ENCODE results near the gene PLCXD1. TPM values are rescaled to one million over a fixed set of nuclear protein-coding genes. Genes with fewer than 3 reads are reported as not detected.

The PLCXD1 gene
- total RNA-seq, 1 experiment from 2014 or later, result 8.7 TPM

DNA sequence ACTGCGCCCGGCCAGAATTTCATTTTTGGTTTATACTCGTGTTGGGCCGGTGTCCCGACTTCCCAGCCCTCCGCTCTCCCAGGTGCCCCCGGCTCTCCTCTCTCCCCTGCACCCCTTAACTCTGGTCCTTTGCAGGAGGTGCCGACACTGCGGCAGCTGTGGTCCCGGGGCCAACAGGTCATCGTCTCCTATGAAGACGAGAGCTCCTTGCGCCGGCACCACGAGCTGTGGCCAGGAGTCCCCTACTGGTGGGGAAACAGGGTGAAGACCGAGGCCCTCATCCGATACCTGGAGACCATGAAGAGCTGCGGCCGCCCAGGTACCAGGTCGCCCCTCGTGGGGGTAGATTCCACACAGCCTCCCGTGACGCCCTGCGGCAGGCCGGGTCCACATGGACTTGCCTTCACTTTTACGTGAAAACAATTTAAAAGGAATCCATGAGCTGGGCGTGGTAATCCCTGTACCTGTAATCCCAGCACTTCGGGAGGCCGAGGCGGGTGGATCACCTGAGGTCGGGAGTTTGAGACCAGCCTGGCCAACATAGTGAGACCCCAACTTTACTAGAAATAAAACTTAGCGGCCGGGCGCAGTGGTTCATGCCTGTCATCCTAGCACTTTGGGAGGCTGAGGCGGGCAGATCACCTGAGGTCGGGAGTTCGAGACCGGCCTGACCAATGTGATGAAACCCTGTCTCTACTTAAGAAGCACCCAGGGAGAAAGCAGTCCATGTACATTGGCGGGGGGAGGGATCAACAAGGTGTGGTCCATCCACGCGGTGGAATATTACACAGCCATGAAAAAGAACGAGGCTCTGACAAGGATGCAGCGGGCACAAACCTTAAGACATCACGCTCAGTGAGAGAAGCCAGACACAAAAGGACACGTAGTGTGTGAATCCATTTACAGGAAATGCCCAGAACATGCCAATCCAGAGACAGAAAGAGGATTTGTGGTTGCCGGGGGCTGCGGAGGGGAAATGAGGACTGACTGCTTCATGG, 12.0 kb downstream of the PLCXD1 start:
- Histone ChIP-seq H3K4me2 (no peak overlapping the region), H3K27me3 (ENCODE audit: insufficient read depth, low read depth) (no peaks in the 10 kb centered on the region), H3K27ac (no peak overlapping the region), H3K4me1 (replicated peaks; ENCODE audit: insufficient read depth) (no peaks in the 10 kb centered on the region), H2AFZ (no peak overlapping the region), H3K9me2 (ENCODE audit: insufficient read depth) (no peaks in the 10 kb centered on the region), H3K79me2 (ENCODE audit: low read depth) (no peaks in the 10 kb centered on the region), H3K4me3 (no peak overlapping the region), H4K20me1 (ENCODE audit: insufficient read depth) (no peaks in the 10 kb centered on the region), H3K9me3 (ENCODE audit: insufficient read depth, low read depth) (no peaks in the 10 kb centered on the region), H3F3A (ENCODE audit: insufficient read depth, low read depth) (no peaks in the 10 kb centered on the region), H3K36me3 (ENCODE audit: low read depth) (no peaks in the 10 kb centered on the region)
- TF ChIP-seq, protein P1, sequence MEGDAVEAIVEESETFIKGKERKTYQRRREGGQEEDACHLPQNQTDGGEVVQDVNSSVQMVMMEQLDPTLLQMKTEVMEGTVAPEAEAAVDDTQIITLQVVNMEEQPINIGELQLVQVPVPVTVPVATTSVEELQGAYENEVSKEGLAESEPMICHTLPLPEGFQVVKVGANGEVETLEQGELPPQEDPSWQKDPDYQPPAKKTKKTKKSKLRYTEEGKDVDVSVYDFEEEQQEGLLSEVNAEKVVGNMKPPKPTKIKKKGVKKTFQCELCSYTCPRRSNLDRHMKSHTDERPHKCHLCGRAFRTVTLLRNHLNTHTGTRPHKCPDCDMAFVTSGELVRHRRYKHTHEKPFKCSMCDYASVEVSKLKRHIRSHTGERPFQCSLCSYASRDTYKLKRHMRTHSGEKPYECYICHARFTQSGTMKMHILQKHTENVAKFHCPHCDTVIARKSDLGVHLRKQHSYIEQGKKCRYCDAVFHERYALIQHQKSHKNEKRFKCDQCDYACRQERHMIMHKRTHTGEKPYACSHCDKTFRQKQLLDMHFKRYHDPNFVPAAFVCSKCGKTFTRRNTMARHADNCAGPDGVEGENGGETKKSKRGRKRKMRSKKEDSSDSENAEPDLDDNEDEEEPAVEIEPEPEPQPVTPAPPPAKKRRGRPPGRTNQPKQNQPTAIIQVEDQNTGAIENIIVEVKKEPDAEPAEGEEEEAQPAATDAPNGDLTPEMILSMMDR (conservative IDR thresholded peaks at IDR 0.05), result no peak
- TF ChIP-seq EZH2 (IDR thresholded peaks at IDR 0.05; ENCODE audit: low read depth), result no peak
- ChIA-PET POLR2A (ENCODE audit: unreplicated experiment) (no interaction called here), CTCF (no interaction called here)
- DNase-seq, result no peak
- no TSS peak for BruUV-seq (replicated peaks)
- intact Hi-C loops (cut with micrococcal nuclease; ENCODE audit: unreplicated experiment), result no loop called here

DNA sequence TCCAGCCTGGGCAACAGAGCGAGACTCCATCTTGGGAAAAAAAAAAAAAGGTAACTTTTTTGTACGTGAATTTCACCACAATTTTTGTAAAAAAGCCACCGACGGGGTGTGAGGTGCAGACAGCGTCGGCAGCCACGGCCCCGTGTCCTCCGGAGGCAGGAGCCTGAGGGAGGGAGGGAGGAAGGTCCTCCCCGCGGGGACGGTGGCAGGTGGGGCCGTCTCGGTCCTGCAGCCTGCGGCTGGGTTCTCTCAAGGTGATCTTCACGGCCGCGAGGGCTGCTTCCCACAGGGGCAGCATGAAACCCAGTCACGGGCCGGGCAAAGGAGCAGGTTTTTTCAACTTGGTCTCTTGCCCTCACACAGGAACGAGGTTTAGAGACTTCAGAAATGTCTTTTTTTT, 14.0 kb downstream of the PLCXD1 start:
- no peaks in the 10 kb centered on the region for H3K9me3 ChIP-seq (ENCODE audit: insufficient read depth, low read depth)
- no TSS peak for BruUV-seq (replicated peaks)
- no peak overlapping the region for H3K27ac ChIP-seq
- H3K79me2 ChIP-seq (ENCODE audit: low read depth), result no peaks in the 10 kb centered on the region
- no peaks in the 10 kb centered on the region for H3K9me2 ChIP-seq (ENCODE audit: insufficient read depth)
- intact Hi-C loops (cut with micrococcal nuclease; ENCODE audit: unreplicated experiment), result no loop called here
- no peak overlapping the region for H3K4me3 ChIP-seq
- H3K4me1 ChIP-seq (replicated peaks; ENCODE audit: insufficient read depth), result no peaks in the 10 kb centered on the region
- no peaks in the 10 kb centered on the region for H4K20me1 ChIP-seq (ENCODE audit: insufficient read depth)
- POLR2A ChIA-PET (ENCODE audit: unreplicated experiment), result no interaction called here
- H3K36me3 ChIP-seq (ENCODE audit: low read depth), result no peaks in the 10 kb centered on the region
- no peaks in the 10 kb centered on the region for H3K27me3 ChIP-seq (ENCODE audit: insufficient read depth, low read depth)
- DNase-seq, result no peak
- no peak overlapping the region for H3K4me2 ChIP-seq
- TF ChIP-seq, protein P1 (conservative IDR thresholded peaks at IDR 0.05), result no peak
- no peak for TF ChIP-seq EZH2 (IDR thresholded peaks at IDR 0.05; ENCODE audit: low read depth)
- no peak overlapping the region for H2AFZ ChIP-seq
- no peaks in the 10 kb centered on the region for H3F3A ChIP-seq (ENCODE audit: insufficient read depth, low read depth)
- CTCF ChIA-PET, result no interaction called here

DNA sequence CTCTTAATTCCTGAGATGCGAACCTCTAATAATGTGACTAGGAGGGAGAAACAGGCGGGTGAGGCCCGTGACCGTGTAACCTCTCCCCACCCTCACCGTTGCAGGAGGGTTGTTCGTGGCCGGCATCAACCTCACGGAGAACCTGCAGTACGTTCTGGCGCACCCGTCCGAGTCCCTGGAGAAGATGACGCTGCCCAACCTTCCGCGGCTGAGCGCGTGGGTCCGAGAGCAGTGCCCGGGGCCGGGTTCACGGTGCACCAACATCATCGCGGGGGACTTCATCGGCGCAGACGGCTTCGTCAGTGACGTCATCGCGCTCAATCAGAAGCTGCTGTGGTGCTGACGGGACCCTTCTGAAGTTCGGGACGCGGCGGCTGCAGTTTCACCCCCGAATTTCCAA, 17.8 kb downstream of the PLCXD1 start:
- ChIA-PET POLR2A (ENCODE audit: unreplicated experiment) (no interaction called here), CTCF (no interaction called here)
- Histone ChIP-seq H3F3A (ENCODE audit: insufficient read depth, low read depth) (no peaks in the 10 kb centered on the region), H3K4me2 (no peak overlapping the region), H3K4me3 (no peak overlapping the region), H3K9me3 (ENCODE audit: insufficient read depth, low read depth) (no peaks in the 10 kb centered on the region), H3K27me3 (ENCODE audit: insufficient read depth, low read depth) (no peaks in the 10 kb centered on the region), H3K9me2 (ENCODE audit: insufficient read depth) (no peaks in the 10 kb centered on the region), H3K79me2 (ENCODE audit: low read depth) (no peaks in the 10 kb centered on the region), H4K20me1 (ENCODE audit: insufficient read depth) (no peaks in the 10 kb centered on the region), H3K36me3 (ENCODE audit: low read depth) (no peaks in the 10 kb centered on the region), H2AFZ (no peak overlapping the region), H3K4me1 (replicated peaks; ENCODE audit: insufficient read depth) (no peaks in the 10 kb centered on the region), H3K27ac (no peak overlapping the region)
- no TSS peak for BruUV-seq (replicated peaks)
- intact Hi-C loops (cut with micrococcal nuclease; ENCODE audit: unreplicated experiment), result no loop called here
- TF ChIP-seq, protein P1 (conservative IDR thresholded peaks at IDR 0.05), result no peak
- TF ChIP-seq EZH2 (IDR thresholded peaks at IDR 0.05; ENCODE audit: low read depth), result no peak
- DNase-seq, result no peak
